K562 (cell line): ENCODE results near the gene DCTN2. TPM values are rescaled to one million over a fixed set of nuclear protein-coding genes. Genes with fewer than 3 reads are reported as not detected.

Experiments
- ATAC-seq: fragments of 200-7000 bp; cut with Tn5 transposase; 3 replicates; pipeline ENCODE4 v1.9.1; 2020; ENCODE audit warnings: moderate library complexity
- BruUV-seq: library from RNA; stranded (reverse); fragments of 400-500 nt; replicated peaks from 2 replicates; lab custom pipeline; 2021; lab: Mats Ljungman, UMichigan
- CTCF ChIA-PET: fragments of 300-600 bp; formaldehyde crosslinking; extraction: SDS; loops from one replicate; lab custom pipeline; 2021; ENCODE audit warnings: low intra/inter-chr PET ratio; lab: Yijun Ruan, JAX
- POLR2A ChIA-PET: fragments of 300-600, 350-650 bp; sonication (Branson Sonifier 250); formaldehyde crosslinking; extraction: SDS; loops from one replicate; lab custom pipeline; 2021; ENCODE audit warnings: antibody characterized with exemption, inconsistent platforms; lab: Yijun Ruan, JAX
- DNase-seq, 4 experiments: peaks; one replicate each; pipeline versions ENCODE4 v3.0.0 to v3.0.0-alpha.2; 2011 to 2018; ENCODE audit warnings: low spot score in 3 of 4, mixed read lengths in 3 of 4; ENCODE audit errors: extremely low read depth in 1 of 4
- FAIRE-seq: peaks from 2 replicates; lab custom pipeline; 2011; peaks lifted over from hg19 to GRCh38; lab: Jason Lieb, UNC
- H2AFZ ChIP-seq: 2 replicates; pipeline ENCODE4 v1.6.0; 2011; ENCODE audit warnings: low read depth, low read length, control low read depth, inconsistent platforms
- H3K27ac ChIP-seq: fragments of 200-600 bp; 3 replicates; pipeline ENCODE4 v1.8.0; 2011; ENCODE audit warnings: low read depth, mild to moderate bottlenecking, control low read depth, inconsistent platforms, low read length, moderate library complexity, mixed read lengths; ENCODE audit errors: extremely low read depth
- H3K27me3 ChIP-seq, 2 experiments: fragments of 300-600 bp in 1 of 2; 2 replicates in 1 of 2; 3 replicates in 1 of 2; pipeline versions ENCODE4 v1.6.0 to v1.8.0; 2011; ENCODE audit warnings: inconsistent platforms in 2 of 2, low read length in 2 of 2, mild to moderate bottlenecking in 1 of 2, mixed read lengths in 1 of 2, moderate library complexity in 1 of 2; ENCODE audit not compliant: control insufficient read depth in 2 of 2, insufficient read depth in 2 of 2
- H3K36me3 ChIP-seq: fragments of 300-600 bp; 3 replicates; pipeline ENCODE4 v1.8.0; 2011; ENCODE audit warnings: mild to moderate bottlenecking, low read length, inconsistent platforms; ENCODE audit not compliant: control insufficient read depth, insufficient read depth
- H3K4me1 ChIP-seq, 2 experiments: fragments of 200-600 bp in 1 of 2; replicated peaks in 1 of 2; 2 replicates in 1 of 2; 3 replicates in 1 of 2; pipeline versions ENCODE4 v1.5.1 to v1.8.0; 2011; ENCODE audit warnings: inconsistent platforms in 2 of 2, low read length in 2 of 2, mild to moderate bottlenecking in 1 of 2, mixed read lengths in 1 of 2, moderate library complexity in 1 of 2; ENCODE audit not compliant: control insufficient read depth in 2 of 2, insufficient read depth in 2 of 2
- H3K4me2 ChIP-seq: 2 replicates; pipeline ENCODE4 v1.6.1; 2011; ENCODE audit warnings: low read length, control low read depth, inconsistent platforms, mixed read lengths; ENCODE audit not compliant: insufficient read depth
- H3K4me3 ChIP-seq: fragments of 200-600 bp; sonication (generic), shearing (Covaris generic); 2 replicates; pipeline ENCODE4 v1.5.1; 2016; ENCODE audit warnings: control low read depth, inconsistent platforms
- H3K79me2 ChIP-seq: fragments of 200-600 bp; 3 replicates; pipeline ENCODE4 v1.8.0; 2011; ENCODE audit warnings: low read length, inconsistent platforms; ENCODE audit not compliant: control insufficient read depth, insufficient read depth
- H3K9ac ChIP-seq, 2 experiments: 2 replicates each; pipeline versions ENCODE4 v1.6.0 to v1.6.1; 2011; ENCODE audit warnings: low read depth in 2 of 2, low read length in 2 of 2, control low read depth in 1 of 2, inconsistent platforms in 1 of 2, mild to moderate bottlenecking in 1 of 2, mixed read lengths in 1 of 2; ENCODE audit not compliant: insufficient read depth in 1 of 2
- H3K9me1 ChIP-seq: one replicate; pipeline ENCODE4 v1.6.0; 2011; ENCODE audit warnings: inconsistent platforms, mild to moderate bottlenecking, low read length, moderate library complexity; ENCODE audit not compliant: control insufficient read depth, insufficient read depth
- H3K9me3 ChIP-seq: replicated peaks from 2 replicates; pipeline ENCODE4 v1.5.1; 2011; ENCODE audit warnings: low read depth, low read length, inconsistent platforms; ENCODE audit not compliant: control insufficient read depth, insufficient read depth
- H4K20me1 ChIP-seq: replicated peaks from 2 replicates; pipeline ENCODE4 v1.6.1; 2011; ENCODE audit warnings: low read length, inconsistent platforms, mixed read lengths; ENCODE audit not compliant: control insufficient read depth, insufficient read depth
- CREB1 ChIP-seq, 2 experiments: sonication (generic) in 1 of 2; formaldehyde crosslinking in 1 of 2; IDR thresholded peaks; 2 replicates each; pipeline versions ENCODE4 v1.6.1 to v1.8.0; 2012 to 2022; ENCODE audit warnings: inconsistent platforms in 1 of 2, mild to moderate bottlenecking in 1 of 2, missing genetic modification reagents in 1 of 2, moderate library complexity in 1 of 2
- DNMT1 ChIP-seq: fragments of 450-650 bp; IDR thresholded peaks from 2 replicates; pipeline ENCODE4 v1.6.1; 2016; ENCODE audit warnings: antibody characterized with exemption, mild to moderate bottlenecking
- EZH2 ChIP-seq: IDR thresholded peaks from 2 replicates; pipeline ENCODE4 v1.6.1; 2012; ENCODE audit warnings: low read depth, mild to moderate bottlenecking, inconsistent platforms, low read length, borderline replicate concordance
- KAT7 ChIP-seq: sonication (generic); formaldehyde crosslinking; IDR thresholded peaks from 2 replicates; pipeline ENCODE4 v1.8.0; 2022; ENCODE audit warnings: missing genetic modification reagents, mild to moderate bottlenecking, borderline replicate concordance
- KLF13 ChIP-seq: fragments of 450-650 bp; IDR thresholded peaks from 2 replicates; pipeline ENCODE4 v1.6.1; 2016; ENCODE audit warnings: missing genetic modification characterization, low read depth, mild to moderate bottlenecking, missing compliant biosample characterization, moderate library complexity, borderline replicate concordance
- MAZ ChIP-seq, 2 experiments: fragments of 450-650 bp in 1 of 2; sonication (generic) in 1 of 2; formaldehyde crosslinking; IDR thresholded peaks in 1 of 2; conservative IDR thresholded peaks in 1 of 2; 2 replicates each; pipeline versions ENCODE4 v1.4.0 to v1.5.0; 2020; ENCODE audit warnings: mild to moderate bottlenecking in 1 of 2, missing genetic modification reagents in 1 of 2
- PTBP1 ChIP-seq: fragments of 200-400 bp; formaldehyde crosslinking; IDR thresholded peaks from 2 replicates; pipeline ENCODE4 v1.6.1; 2017; ENCODE audit warnings: low read depth, low read length
- TBL1XR1 ChIP-seq, 2 experiments: IDR thresholded peaks; 2 replicates each; pipeline ENCODE4 v1.6.1; 2012; ENCODE audit warnings: improper control_type of control experiment in 2 of 2, low read length in 2 of 2, mild to moderate bottlenecking in 1 of 2
- WGBS: fragments of 100-300 bp; shearing (Covaris generic); methylation state at CpG from one replicate; pipeline ENCODE4 v1.1.6; 2016; ENCODE audit warnings: low coverage, mixed read lengths; ENCODE audit not compliant: insufficient coverage; ENCODE audit errors: missing lambda C conversion rate; 5-methylcytosine and 5-hydroxymethylcytosine counted together
- in situ Hi-C: fragments of 300-500 bp; cut with MboI; formaldehyde crosslinking; loops from 4 replicates; pipeline ENCODE4 v1.15.0; 2018; ENCODE audit warnings: inconsistent platforms, mixed read lengths
- intact Hi-C: fragments of 100-400 bp; cut with micrococcal nuclease; formaldehyde crosslinking; loops from 2 replicates; pipeline ENCODE4 v1.14.2; 2022
- polyA plus RNA-seq, 8 experiments: library from polyadenylated mRNA; depleted of rRNA in 4 of 8; stranded (reverse) in 5 of 8; unstranded in 3 of 8; fragments of >200 nt; fragmentation: Nextera tagmentation in 2 of 8; fragmentation: Illumina TruSeq in 1 of 8; extraction: Ambion mirVana in 2 of 8; extraction: Trizol in 1 of 8; gene quantifications; 2 replicates each; pipeline versions ENCODE4 v1.2.1 to v1.2.3, GENCODE V29; 2011 to 2014; ENCODE audit warnings: inconsistent platforms in 1 of 8, missing spikeins in 1 of 8
- total RNA-seq, 7 experiments: library from RNA; depleted of rRNA in 6 of 7; stranded (reverse); fragments of >200 nt in 6 of 7; fragmentation: Illumina TruSeq in 2 of 7; extraction: Trizol in 2 of 7; gene quantifications; 2 replicates each; pipeline versions ENCODE4 v1.2.1 to v1.2.3, GENCODE V29; 2011 to 2021; ENCODE audit warnings: low replicate concordance in 1 of 7
- TF ChIP-seq, protein P1 (sequence below): fragments of 250-450 bp; sonication (Bioruptor Pico); IDR thresholded peaks from 2 replicates; pipeline ENCODE4 v1.8.0; 2021; ENCODE audit warnings: borderline replicate concordance, mild to moderate bottlenecking, moderate library complexity; ENCODE audit not compliant: poor library complexity, severe bottlenecking
- TF ChIP-seq, protein P2 (sequence below): fragments of 250-450 bp; sonication (Bioruptor Pico); IDR thresholded peaks from 2 replicates; pipeline ENCODE4 v1.5.0; 2021; ENCODE audit warnings: mild to moderate bottlenecking, borderline replicate concordance
- TF ChIP-seq, protein P3 (sequence below): fragments of 450-650 bp; IDR thresholded peaks from 2 replicates; pipeline ENCODE4 v1.6.1; 2016; ENCODE audit warnings: missing biosample characterization, missing genetic modification characterization
- TF ChIP-seq, protein P4 (sequence below), 2 experiments: fragments of 450-650 bp in 1 of 2; IDR thresholded peaks; 2 replicates each; pipeline ENCODE4 v1.6.1; 2011 to 2017; ENCODE audit warnings: low read depth in 2 of 2, antibody characterized with exemption in 1 of 2, borderline replicate concordance in 1 of 2, low read length in 1 of 2, mild to moderate bottlenecking in 1 of 2, mixed read lengths in 1 of 2; ENCODE audit not compliant: control insufficient read depth in 1 of 2

The DCTN2 gene
- total and polyA plus RNA-seq, 9 of the 15 experiments (the other 6 are each of a cell fraction or from before 2014, with no cell fraction given) = 43.6 to 270 (median 125) TPM

DNA sequence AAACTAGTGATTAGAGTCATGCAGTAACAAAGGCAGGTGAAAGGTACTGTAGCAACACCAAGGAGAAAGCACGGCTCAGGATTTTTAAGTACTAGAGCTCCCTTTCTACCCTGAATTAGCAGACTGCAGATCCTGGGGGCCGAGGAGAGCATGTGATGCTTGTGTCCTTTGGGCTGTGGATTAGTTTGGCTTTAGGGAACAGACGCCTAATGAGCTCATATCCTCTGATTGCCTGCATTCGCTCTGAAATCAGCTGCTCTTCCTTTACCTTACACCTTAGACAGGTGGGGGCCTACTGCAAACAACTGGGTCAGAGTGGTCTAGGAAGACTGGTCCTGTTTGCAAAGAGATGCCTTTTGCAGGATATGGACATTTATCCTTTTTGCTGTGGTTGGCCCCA, 46.2 kb upstream of the DCTN2 start:
- Histone ChIP-seq H3K9me3 (no peaks in the 10 kb centered on the region), H3K27me3 (no peaks in the 10 kb centered on the region), H3K9ac (peak overlapping the region in 1 of 2 experiments; percentile 22; a peak in 1 of 4 replicates), H3K9me1 (no peaks in the 10 kb centered on the region), H3K4me2 (no peak overlapping the region), H3K4me1 (peaks cover 22 to 23% of the 10 kb centered on the region in 2 experiments), H3K79me2 (peaks cover 27% of the 10 kb centered on the region), H2AFZ (no peak overlapping the region), H3K27ac (no peak overlapping the region), H4K20me1 (no peaks in the 10 kb centered on the region), H3K4me3 (no peak overlapping the region), H3K36me3 (peaks cover 42% of the 10 kb centered on the region; the same call in 2 of the 3 replicates)
- BruUV-seq = no TSS peak
- DNase-seq (no peak), ATAC-seq (no peak), FAIRE-seq (no peak)
- CTCF ChIA-PET = no interaction called here
- WGBS = 70% methylated on average over 4 of the region's 4 CpGs
- in situ Hi-C loops = no loop called here
- POLR2A ChIA-PET = interaction anchor here (0.6 to 4.2 kb wide), 12 partner anchors 7 to 589 kb away, joined by 3 to 20 read pairs (median 4); partner anchors contain the start of genes DDIT3, OS9 and TSPAN31
- intact Hi-C loops = no loop called here
- TF ChIP-seq KLF13 (tag) = no peak
- TF ChIP-seq KAT7 (CRISPR knock-in tag) = no peak
- no peak for TF ChIP-seq TBL1XR1 (IDR thresholded peaks at IDR 0.05; ENCODE audit: low read length in 2 of 2)
- TF ChIP-seq, protein P1, sequence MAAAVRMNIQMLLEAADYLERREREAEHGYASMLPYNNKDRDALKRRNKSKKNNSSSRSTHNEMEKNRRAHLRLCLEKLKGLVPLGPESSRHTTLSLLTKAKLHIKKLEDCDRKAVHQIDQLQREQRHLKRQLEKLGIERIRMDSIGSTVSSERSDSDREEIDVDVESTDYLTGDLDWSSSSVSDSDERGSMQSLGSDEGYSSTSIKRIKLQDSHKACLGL (CRISPR knock-in tag) = no peak
- TF ChIP-seq, protein P2, sequence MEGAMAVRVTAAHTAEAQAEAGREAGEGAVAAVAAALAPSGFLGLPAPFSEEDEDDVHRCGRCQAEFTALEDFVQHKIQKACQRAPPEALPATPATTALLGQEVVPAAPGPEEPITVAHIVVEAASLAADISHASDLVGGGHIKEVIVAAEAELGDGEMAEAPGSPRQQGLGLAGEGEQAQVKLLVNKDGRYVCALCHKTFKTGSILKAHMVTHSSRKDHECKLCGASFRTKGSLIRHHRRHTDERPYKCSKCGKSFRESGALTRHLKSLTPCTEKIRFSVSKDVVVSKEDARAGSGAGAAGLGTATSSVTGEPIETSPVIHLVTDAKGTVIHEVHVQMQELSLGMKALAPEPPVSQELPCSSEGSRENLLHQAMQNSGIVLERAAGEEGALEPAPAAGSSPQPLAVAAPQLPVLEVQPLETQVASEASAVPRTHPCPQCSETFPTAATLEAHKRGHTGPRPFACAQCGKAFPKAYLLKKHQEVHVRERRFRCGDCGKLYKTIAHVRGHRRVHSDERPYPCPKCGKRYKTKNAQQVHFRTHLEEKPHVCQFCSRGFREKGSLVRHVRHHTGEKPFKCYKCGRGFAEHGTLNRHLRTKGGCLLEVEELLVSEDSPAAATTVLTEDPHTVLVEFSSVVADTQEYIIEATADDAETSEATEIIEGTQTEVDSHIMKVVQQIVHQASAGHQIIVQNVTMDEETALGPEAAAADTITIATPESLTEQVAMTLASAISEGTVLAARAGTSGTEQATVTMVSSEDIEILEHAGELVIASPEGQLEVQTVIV (CRISPR knock-in tag) = no peak
- TF ChIP-seq MAZ (CRISPR knock-in tag; conservative IDR thresholded peaks at IDR 0.05 in 1 of 2, IDR thresholded peaks at IDR 0.05 in 1 of 2) = no peak
- no peak for TF ChIP-seq PTBP1
- TF ChIP-seq EZH2 = no peak
- TF ChIP-seq, protein P3, sequence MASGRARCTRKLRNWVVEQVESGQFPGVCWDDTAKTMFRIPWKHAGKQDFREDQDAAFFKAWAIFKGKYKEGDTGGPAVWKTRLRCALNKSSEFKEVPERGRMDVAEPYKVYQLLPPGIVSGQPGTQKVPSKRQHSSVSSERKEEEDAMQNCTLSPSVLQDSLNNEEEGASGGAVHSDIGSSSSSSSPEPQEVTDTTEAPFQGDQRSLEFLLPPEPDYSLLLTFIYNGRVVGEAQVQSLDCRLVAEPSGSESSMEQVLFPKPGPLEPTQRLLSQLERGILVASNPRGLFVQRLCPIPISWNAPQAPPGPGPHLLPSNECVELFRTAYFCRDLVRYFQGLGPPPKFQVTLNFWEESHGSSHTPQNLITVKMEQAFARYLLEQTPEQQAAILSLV (tag) = no peak
- TF ChIP-seq CREB1 (IDR thresholded peaks at IDR 0.05) = no peak
- no peak for TF ChIP-seq CREB1 (CRISPR knock-in tag; IDR thresholded peaks at IDR 0.05)
- no peak for TF ChIP-seq DNMT1
- TF ChIP-seq, protein P4, sequence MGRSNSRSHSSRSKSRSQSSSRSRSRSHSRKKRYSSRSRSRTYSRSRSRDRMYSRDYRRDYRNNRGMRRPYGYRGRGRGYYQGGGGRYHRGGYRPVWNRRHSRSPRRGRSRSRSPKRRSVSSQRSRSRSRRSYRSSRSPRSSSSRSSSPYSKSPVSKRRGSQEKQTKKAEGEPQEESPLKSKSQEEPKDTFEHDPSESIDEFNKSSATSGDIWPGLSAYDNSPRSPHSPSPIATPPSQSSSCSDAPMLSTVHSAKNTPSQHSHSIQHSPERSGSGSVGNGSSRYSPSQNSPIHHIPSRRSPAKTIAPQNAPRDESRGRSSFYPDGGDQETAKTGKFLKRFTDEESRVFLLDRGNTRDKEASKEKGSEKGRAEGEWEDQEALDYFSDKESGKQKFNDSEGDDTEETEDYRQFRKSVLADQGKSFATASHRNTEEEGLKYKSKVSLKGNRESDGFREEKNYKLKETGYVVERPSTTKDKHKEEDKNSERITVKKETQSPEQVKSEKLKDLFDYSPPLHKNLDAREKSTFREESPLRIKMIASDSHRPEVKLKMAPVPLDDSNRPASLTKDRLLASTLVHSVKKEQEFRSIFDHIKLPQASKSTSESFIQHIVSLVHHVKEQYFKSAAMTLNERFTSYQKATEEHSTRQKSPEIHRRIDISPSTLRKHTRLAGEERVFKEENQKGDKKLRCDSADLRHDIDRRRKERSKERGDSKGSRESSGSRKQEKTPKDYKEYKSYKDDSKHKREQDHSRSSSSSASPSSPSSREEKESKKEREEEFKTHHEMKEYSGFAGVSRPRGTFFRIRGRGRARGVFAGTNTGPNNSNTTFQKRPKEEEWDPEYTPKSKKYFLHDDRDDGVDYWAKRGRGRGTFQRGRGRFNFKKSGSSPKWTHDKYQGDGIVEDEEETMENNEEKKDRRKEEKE (IDR thresholded peaks at IDR 0.05; ENCODE audit: borderline replicate concordance in 1 of 2, control insufficient read depth in 1 of 2, low read depth in 2 of 2, low read length in 1 of 2) = no peak
